HepG2 (cell line): ENCODE data around the gene CAPZB. TPM values are rescaled to one million over a fixed set of nuclear protein-coding genes. Genes with fewer than 3 reads are reported as not detected.
A peak's percentile ranks its signal among the peaks of the same experiment; 100 is the strongest.

Source experiments
- GFI1 ChIP-seq: sonication (generic); formaldehyde crosslinking; IDR thresholded peaks from 2 replicates; pipeline ENCODE4 v1.5.0; 2020; ENCODE audit warnings: missing genetic modification reagents, mild to moderate bottlenecking, borderline replicate concordance
- HIVEP1 ChIP-seq: sonication (generic); formaldehyde crosslinking; IDR thresholded peaks from 2 replicates; pipeline ENCODE4 v1.4.0; 2020; ENCODE audit warnings: mild to moderate bottlenecking, missing genetic modification reagents
- IRX3 ChIP-seq: sonication (generic); formaldehyde crosslinking; IDR thresholded peaks from 2 replicates; pipeline ENCODE4 v1.8.1; 2023; ENCODE audit warnings: mild to moderate bottlenecking, low read depth, missing genetic modification reagents, borderline replicate concordance
- KDM5A ChIP-seq: fragments of 200-600 bp; sonication (generic); IDR thresholded peaks from 2 replicates; pipeline ENCODE4 v1.7.0; 2018; ENCODE audit warnings: antibody characterized with exemption, mild to moderate bottlenecking, low read length, borderline replicate concordance
- KMT2B ChIP-seq: IDR thresholded peaks from 2 replicates; pipeline ENCODE4 v1.6.1; 2016; ENCODE audit warnings: missing genetic modification reagents, missing compliant biosample characterization
- MYC ChIP-seq: sonication (generic); formaldehyde crosslinking; IDR thresholded peaks from 2 replicates; pipeline ENCODE4 v1.9.0; 2021; ENCODE audit warnings: missing genetic modification reagents, borderline replicate concordance
- RBFOX2 ChIP-seq: fragments of 200-400 bp; formaldehyde crosslinking; IDR thresholded peaks from 2 replicates; pipeline ENCODE4 v1.6.1; 2017; ENCODE audit warnings: low read depth, mild to moderate bottlenecking, low read length
- ZNF235 ChIP-seq: sonication (generic); formaldehyde crosslinking; IDR thresholded peaks from 2 replicates; pipeline ENCODE4 v1.8.1; 2023; ENCODE audit warnings: mild to moderate bottlenecking, missing genetic modification reagents, borderline replicate concordance
- ZNF350 ChIP-seq: sonication (generic); formaldehyde crosslinking; IDR thresholded peaks from 2 replicates; pipeline ENCODE4 v1.4.0; 2020; ENCODE audit warnings: mild to moderate bottlenecking, low read depth, missing genetic modification reagents, borderline replicate concordance
- ZNF430 ChIP-seq: sonication (generic); formaldehyde crosslinking; IDR thresholded peaks from 2 replicates; pipeline ENCODE4 v1.9.0; 2021; ENCODE audit warnings: mild to moderate bottlenecking, missing genetic modification reagents
- ZNF451 ChIP-seq: sonication (generic); formaldehyde crosslinking; IDR thresholded peaks from 2 replicates; pipeline ENCODE4 v1.5.0; 2020; ENCODE audit warnings: mild to moderate bottlenecking, missing genetic modification reagents
- ZNF768 ChIP-seq: sonication (generic); formaldehyde crosslinking; IDR thresholded peaks from 2 replicates; pipeline ENCODE4 v1.4.0; 2020; ENCODE audit warnings: missing genetic modification reagents
- polyA plus RNA-seq, 8 experiments: library from polyadenylated mRNA; depleted of rRNA in 3 of 8; stranded (reverse) in 7 of 8; unstranded in 1 of 8; fragments of >200 nt; fragmentation: Illumina TruSeq in 4 of 8; extraction: Trizol in 4 of 8; gene quantifications; 2 replicates each; pipeline versions ENCODE4 v1.2.1 to v1.2.3, GENCODE V29; 2011 to 2016; ENCODE audit warnings: low read depth in 4 of 8, missing spikeins in 1 of 8, mixed read lengths in 1 of 8; ENCODE audit not compliant: insufficient read depth in 1 of 8
- total RNA-seq, 5 experiments: library from RNA; depleted of rRNA; stranded (reverse); fragments of >200 nt; fragmentation: Illumina TruSeq; extraction: Trizol; gene quantifications; 2 replicates each; pipeline ENCODE4 v1.2.3, GENCODE V29; 2016; ENCODE audit warnings: low read depth in 1 of 5
- TF ChIP-seq, protein P1 (sequence below): sonication (generic); formaldehyde crosslinking; IDR thresholded peaks from 2 replicates; pipeline ENCODE4 v1.9.0; 2022; ENCODE audit warnings: missing genetic modification reagents, mild to moderate bottlenecking, borderline replicate concordance
- TF ChIP-seq, protein P2 (sequence below), 2 experiments: fragments of 450-650 bp in 1 of 2; sonication (generic) in 1 of 2; formaldehyde crosslinking in 1 of 2; IDR thresholded peaks; 2 replicates each; pipeline versions ENCODE4 v1.6.1 to v1.8.0; 2016 to 2022; ENCODE audit warnings: antibody characterized with exemption in 1 of 2, mild to moderate bottlenecking in 1 of 2, missing genetic modification reagents in 1 of 2

The CAPZB gene
- total and polyA plus RNA-seq, 2 of the 13 experiments (the other 11 are each of a cell fraction or from before 2014, with no cell fraction given): 58.9 to 76.9 TPM

DNA sequence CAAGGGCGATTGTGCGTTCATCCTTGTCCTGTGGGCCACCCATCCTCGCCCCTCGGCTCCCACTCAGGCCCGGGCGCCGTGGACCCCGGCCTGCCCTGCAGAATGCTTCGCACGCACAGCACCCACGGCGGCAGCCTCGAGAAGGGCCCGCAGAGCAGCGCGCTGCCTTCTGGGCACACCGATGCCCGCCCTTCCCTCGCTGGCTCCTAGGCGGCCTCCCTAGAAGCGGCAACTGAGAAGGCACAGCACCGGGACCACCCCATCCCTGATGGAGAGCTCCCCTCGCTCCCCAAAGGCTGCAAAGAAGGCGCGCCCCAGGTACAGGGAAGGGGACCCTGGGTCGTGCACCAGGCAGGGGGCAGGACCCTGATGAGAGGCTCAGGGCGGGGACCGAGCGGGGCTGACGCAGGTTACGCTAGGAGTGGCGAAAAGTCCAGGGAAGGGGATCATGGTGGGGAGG is 971 bp downstream of the CAPZB start (continued):
- TF ChIP-seq HIVEP1 (peak; percentile 33; the same call in 1 of the 2 replicates), KDM5A (0 out of 2 replicates have a peak, but pooled peaks have one; percentile 30), GFI1 (CRISPR knock-in tag) (0 out of 2 replicates have a peak, but pooled peaks have one; percentile 15), ZNF350 (0 out of 2 replicates have a peak, but pooled peaks have one; percentile 36), KMT2B (CRISPR knock-in tag) (0 out of 2 replicates have a peak, but pooled peaks have one; percentile 13), ZNF768 (peak; percentile 50; the same call in 1 of the 2 replicates), ZNF235 (CRISPR knock-in tag) (peak; percentile 43; the same call in 1 of the 2 replicates), RBFOX2 (peak; percentile 54; the same call in 1 of the 2 replicates), IRX3 (CRISPR knock-in tag) (0 out of 2 replicates have a peak, but pooled peaks have one; percentile 32), MYC (CRISPR knock-in tag) (no peak), ZNF451 (CRISPR knock-in tag) (0 out of 2 replicates have a peak, but pooled peaks have one; percentile 67), ZNF430 (CRISPR knock-in tag) (no peak)
- TF ChIP-seq, protein P1, sequence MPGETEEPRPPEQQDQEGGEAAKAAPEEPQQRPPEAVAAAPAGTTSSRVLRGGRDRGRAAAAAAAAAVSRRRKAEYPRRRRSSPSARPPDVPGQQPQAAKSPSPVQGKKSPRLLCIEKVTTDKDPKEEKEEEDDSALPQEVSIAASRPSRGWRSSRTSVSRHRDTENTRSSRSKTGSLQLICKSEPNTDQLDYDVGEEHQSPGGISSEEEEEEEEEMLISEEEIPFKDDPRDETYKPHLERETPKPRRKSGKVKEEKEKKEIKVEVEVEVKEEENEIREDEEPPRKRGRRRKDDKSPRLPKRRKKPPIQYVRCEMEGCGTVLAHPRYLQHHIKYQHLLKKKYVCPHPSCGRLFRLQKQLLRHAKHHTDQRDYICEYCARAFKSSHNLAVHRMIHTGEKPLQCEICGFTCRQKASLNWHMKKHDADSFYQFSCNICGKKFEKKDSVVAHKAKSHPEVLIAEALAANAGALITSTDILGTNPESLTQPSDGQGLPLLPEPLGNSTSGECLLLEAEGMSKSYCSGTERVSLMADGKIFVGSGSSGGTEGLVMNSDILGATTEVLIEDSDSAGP (CRISPR knock-in tag): 0 out of 2 replicates have a peak, but pooled peaks have one; percentile 66
- TF ChIP-seq, protein P2, sequence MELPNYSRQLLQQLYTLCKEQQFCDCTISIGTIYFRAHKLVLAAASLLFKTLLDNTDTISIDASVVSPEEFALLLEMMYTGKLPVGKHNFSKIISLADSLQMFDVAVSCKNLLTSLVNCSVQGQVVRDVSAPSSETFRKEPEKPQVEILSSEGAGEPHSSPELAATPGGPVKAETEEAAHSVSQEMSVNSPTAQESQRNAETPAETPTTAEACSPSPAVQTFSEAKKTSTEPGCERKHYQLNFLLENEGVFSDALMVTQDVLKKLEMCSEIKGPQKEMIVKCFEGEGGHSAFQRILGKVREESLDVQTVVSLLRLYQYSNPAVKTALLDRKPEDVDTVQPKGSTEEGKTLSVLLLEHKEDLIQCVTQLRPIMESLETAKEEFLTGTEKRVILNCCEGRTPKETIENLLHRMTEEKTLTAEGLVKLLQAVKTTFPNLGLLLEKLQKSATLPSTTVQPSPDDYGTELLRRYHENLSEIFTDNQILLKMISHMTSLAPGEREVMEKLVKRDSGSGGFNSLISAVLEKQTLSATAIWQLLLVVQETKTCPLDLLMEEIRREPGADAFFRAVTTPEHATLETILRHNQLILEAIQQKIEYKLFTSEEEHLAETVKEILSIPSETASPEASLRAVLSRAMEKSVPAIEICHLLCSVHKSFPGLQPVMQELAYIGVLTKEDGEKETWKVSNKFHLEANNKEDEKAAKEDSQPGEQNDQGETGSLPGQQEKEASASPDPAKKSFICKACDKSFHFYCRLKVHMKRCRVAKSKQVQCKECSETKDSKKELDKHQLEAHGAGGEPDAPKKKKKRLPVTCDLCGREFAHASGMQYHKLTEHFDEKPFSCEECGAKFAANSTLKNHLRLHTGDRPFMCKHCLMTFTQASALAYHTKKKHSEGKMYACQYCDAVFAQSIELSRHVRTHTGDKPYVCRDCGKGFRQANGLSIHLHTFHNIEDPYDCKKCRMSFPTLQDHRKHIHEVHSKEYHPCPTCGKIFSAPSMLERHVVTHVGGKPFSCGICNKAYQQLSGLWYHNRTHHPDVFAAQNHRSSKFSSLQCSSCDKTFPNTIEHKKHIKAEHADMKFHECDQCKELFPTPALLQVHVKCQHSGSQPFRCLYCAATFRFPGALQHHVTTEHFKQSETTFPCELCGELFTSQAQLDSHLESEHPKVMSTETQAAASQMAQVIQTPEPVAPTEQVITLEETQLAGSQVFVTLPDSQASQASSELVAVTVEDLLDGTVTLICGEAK (IDR thresholded peaks at IDR 0.05): no peak
- TF ChIP-seq, protein P2 (CRISPR knock-in tag; IDR thresholded peaks at IDR 0.05): peak; percentile 53; the same call in 1 of the 2 replicates
